Hematopoietic multipotent progenitor cell treated with erythropoietin and hydrocortisone succinate and interleukin-3 and kit ligand, for 6 days (in vitro differentiated cells): ENCODE data around the gene SPDEF.

ENCODE experiments used
- DNase-seq: peaks from one replicate; pipeline ENCODE4 v3.0.0-alpha.2; 2015

The SPDEF gene

GRCh38 chr6:34583461-34583860 is 27.3 kb upstream of the SPDEF start:
- DNase-seq, result no peak

GRCh38 chr6:34581561-34581920 is 25.4 kb upstream of the SPDEF start:
- DNase-seq, result no peak

GRCh38 chr6:34580707-34581560 is 24.8 kb upstream of the SPDEF start:
- DNase-seq, result no peak

DNA sequence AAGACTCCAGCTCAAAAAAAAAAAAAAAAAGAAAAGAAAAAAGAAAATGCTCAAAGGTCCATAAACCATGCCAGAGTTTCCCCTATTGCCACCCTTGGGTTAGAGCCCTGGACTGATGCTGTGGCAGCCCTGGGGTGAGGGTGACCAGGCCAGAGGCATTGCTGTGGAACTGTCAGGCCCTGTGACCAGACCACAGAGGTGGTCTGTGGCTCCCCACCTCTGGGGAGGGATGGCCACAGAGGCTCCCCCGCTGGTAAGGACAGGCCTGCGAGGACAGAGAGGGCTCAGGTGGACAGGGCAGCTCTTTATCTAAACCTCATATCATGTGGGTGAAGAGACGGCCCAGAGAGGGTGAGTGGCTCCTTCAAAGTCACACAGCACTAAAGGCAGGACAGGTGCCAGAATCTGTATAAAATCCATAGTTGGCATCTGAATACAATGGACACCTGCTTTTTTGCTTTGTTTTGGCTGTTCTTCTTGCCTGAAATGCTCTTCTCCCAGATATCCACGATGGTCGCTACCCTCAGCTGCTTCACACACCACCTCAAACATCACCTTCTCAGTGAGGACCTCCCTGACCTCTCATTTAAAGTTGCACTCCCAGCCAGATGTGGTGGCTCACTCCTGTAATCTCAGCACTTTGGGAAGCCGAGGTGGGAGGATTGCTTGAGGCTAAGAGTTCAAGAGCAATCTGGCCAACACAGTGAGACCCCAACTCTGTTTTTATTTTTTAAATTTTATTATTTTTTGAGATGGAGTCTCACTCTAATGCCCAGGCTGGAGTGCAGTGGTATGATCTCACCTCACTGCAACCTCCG is 22.5 kb upstream of the SPDEF start:
- no peak for DNase-seq

- peak; percentile 30 for DNase-seq
Measured at GRCh38 chr6:34576286-34576955, 20.3 kb upstream of the SPDEF start.

- no peak for DNase-seq
Measured at GRCh38 chr6:34575326-34575725, 19.2 kb upstream of the SPDEF start.

- DNase-seq, result no peak
Measured at GRCh38 chr6:34574647-34575293, 18.6 kb upstream of the SPDEF start.

GRCh38 chr6:34573567-34574183 is 17.5 kb upstream of the SPDEF start:
- no peak for DNase-seq

DNA sequence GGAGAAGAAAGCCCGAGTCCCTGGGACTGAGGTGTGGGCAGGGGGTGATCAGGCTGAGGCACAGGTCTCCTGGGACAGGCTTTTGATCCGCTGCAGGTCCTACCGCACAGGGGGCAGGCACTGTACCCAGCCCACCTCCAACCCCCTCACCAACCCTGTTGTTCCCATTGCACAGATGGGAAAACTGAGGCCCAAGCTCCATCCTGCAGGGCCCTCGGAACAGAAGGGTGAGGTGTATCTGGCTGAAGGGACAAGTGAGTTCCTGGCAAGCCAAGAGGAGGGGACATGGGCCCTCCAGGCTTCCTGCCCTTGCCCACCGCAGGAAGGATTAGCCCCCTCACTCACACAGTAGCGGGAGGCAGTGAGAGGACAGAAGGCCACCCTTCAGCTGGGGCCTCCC is 16.5 kb upstream of the SPDEF start:
- DNase-seq, result no peak

DNA sequence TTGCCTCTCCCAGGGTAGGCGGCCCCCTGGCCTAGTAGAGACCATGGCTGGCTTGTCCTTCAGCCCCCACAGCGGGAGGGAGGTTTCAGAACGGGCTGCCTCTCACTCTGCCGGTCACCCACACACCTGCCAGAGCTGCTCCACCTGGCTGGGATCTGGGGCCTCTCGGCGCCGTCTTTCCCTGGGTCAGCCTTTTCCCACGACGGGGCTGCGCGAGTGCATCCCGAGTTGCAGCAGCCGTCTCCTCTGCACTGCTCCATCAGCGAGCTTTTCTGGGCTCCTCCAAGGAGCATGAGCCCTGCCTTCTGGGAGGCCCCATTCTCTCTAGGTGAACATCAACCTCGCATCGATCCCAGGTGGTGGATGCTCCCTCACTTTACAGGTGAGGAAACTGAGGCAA is 15.9 kb upstream of the SPDEF start:
- DNase-seq, result no peak

- DNase-seq, result no peak
Measured at GRCh38 chr6:34571388-34571787, 15.3 kb upstream of the SPDEF start.

DNA sequence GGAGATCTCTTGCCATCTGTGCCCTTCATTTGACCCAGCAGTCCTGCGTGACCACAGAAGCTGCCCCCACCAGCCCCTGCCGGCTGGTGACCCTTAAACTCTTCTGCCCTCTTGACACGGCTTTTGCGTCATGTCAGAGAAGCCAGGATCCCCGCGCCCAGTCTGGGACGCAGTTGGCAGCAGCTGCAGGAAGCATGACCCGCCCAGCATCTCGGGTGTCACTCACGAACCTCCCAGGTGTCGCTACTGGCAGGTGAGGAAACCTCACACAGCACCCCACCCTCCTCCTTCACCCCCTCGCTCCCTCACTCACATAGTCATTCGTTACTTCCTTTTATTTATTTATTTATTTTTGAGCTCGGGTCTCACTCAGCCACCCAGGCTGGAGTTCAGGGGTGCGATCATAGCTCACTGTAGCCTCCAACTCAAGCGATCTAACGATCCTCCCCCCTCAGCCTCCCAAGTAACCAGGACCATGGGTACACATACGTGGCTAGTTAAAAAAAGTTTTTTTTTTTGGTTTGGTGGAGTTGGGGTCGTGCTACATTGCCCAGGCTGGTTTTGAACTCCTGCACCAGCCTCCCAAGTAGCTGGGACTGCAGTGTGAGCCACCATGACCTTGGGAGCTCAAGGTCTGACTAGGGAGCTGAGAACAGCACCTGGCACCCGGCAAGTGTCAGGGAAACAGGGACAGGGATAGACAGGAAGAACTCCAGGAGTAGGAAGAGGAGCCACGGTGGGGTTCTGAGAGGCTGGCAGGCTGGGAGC is 14.1 kb upstream of the SPDEF start:
- DNase-seq, result no peak

GRCh38 chr6:34569361-34569973 is 13.3 kb upstream of the SPDEF start:
- no peak for DNase-seq

GRCh38 chr6:34568341-34569201 is 12.4 kb upstream of the SPDEF start:
- DNase-seq, result no peak

DNA sequence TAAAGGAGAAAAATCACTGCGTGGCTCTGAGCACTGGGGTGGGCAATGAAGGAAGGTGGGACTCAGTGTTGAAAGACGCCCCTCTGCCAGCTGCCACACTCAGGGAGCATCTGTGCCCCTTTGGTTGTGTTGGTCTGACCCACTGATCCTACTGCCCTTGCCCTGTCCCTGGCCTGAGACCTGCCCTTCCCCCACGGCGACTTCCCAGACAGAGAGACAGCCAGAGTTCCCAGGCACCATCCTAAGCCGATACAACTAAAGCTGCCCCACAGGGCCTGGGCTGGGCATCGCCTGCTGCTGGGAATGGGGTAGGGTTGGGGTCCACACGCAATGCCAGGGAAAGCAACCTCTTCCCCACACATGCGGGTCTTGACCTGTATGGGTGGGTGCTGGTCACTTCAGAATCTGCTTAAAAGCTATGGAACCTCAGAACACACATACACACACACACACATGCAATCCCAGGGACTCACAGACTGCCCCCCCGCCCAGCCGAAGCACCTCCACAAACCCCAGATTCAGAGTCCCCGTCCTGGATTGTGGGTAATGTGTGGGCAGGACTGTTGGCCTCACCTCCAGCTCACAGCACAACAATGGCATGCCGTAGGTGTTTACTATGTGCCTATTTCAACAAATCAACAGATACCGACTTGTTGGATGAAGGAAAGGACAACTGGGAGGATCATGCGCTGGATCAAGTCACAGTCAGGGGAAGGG is 10.9 kb upstream of the SPDEF start:
- no peak for DNase-seq

DNA sequence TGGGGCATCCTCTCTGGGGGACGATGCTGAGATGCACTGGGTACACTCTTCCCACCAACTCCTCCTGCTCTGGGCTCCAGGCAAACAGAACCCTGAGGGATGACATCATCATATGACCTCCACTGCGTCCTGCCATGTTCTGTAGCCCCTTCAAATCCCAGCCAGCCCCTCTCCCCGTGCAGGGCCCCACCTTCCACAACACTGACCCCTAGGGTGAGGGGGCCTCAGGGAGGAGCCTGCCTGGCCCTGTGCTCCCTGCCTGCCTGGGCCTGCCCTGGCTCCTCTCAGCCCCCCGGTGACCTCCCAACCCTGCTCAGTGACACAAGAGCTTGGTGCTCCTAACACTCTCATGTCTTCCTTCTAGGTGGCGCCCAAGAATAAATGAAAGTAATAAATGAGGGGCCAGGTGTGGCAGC is 9.6 kb upstream of the SPDEF start:
- DNase-seq, result no peak

- no peak for DNase-seq
Measured at GRCh38 chr6:34564181-34564580, 8.1 kb upstream of the SPDEF start.

DNA sequence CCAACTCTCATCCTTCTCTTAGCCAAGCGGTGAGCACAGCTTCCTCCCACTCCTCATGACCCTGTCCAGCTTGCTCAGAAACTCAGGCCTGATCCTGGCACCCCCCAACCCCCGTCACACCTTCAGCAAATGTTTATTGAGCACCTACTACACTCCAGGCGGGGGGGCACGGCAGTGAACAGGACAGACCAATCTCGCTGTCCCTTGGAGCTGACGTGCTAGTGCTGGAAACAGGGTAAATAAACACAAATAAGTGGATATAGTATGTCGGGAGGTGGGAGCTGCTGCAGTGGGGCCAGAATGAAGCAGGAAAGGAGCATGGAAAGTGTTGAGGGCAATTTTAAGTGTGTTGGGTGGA is 7.4 kb upstream of the SPDEF start:
- no peak for DNase-seq

- peak; percentile 62 for DNase-seq
Measured at GRCh38 chr6:34562861-34563512, 6.9 kb upstream of the SPDEF start.
